Colonic mucosa (tissue), 4 donors: ENCODE data around the gene OBSCN. TPM values are rescaled to one million over a fixed set of nuclear protein-coding genes. Genes with fewer than 3 reads are reported as not detected.

ENCODE experiments used
- DNase-seq: peaks from one replicate; pipeline ENCODE4 v3.0.0-alpha.2; 2020
- H3K27ac ChIP-seq: fragments of 200-600 bp; one replicate; pipeline ENCODE4 v1.8.0; 2021
- H3K27me3 ChIP-seq: fragments of 200-600 bp; one replicate; pipeline ENCODE4 v1.8.0; 2021
- H3K36me3 ChIP-seq: fragments of 200-600 bp; one replicate; pipeline ENCODE4 v1.8.0; 2021
- H3K4me1 ChIP-seq: fragments of 200-600 bp; one replicate; pipeline ENCODE4 v1.8.0; 2021; ENCODE audit warnings: mild to moderate bottlenecking
- H3K4me3 ChIP-seq: fragments of 200-600 bp; one replicate; pipeline ENCODE4 v1.8.0; 2021
- H3K9ac ChIP-seq, 2 donors: one replicate each; pipeline ENCODE4 v1.7.0; 2013; ENCODE audit warnings: control low read depth in 2 of 2, low read depth in 2 of 2, low read length in 2 of 2
- H3K9me3 ChIP-seq: fragments of 200-600 bp; one replicate; pipeline ENCODE4 v1.8.0; 2021
- CTCF ChIP-seq: fragments of 200-600 bp; IDR thresholded peaks from one replicate; pipeline ENCODE4 v1.8.0; 2022; ENCODE audit warnings: antibody characterized with exemption, mild to moderate bottlenecking
- intact Hi-C: fragments of 100-400 bp; cut with DNase I; formaldehyde crosslinking; loops from one replicate; pipeline ENCODE4 v1.14.1; 2022
- total RNA-seq, 2 donors: library from RNA; stranded (reverse); fragmentation: NEBNext Ultra II Directional in 1 of 2; extraction: Animal tissue kit (Norgen Biotek cat#: 25700) in 1 of 2; gene quantifications; one replicate each; pipeline ENCODE4 v1.2.1, GENCODE V29; 2021
- donor health status: healthy.
- donor health status: DM: no; HTN: no; CAD: no.
- donor health status: DM: no; HTN: no; CAD: no.

The OBSCN gene
- total RNA-seq, 2 donors from 2014 or later, result 3.6 to 7.9 TPM

- no peak for TF ChIP-seq CTCF
- H3K4me3 ChIP-seq, result no peak overlapping the region
Observed at GRCh38 chr1:228413241-228414010, 205.6 kb downstream of the OBSCN start.

GRCh38 chr1:228414511-228415211 lies 206.8 kb downstream of the OBSCN start:
- Histone ChIP-seq H3K4me3 (no peak overlapping the region), H3K9me3 (no peaks in the 10 kb centered on the region), H3K27me3 (peaks cover 7% of the 10 kb centered on the region), H3K9ac (no peak overlapping the region), H3K27ac (no peak overlapping the region), H3K36me3 (no peaks in the 10 kb centered on the region), H3K4me1 (peaks cover 5% of the 10 kb centered on the region)
- no peak for DNase-seq
- TF ChIP-seq CTCF, result no peak
- intact Hi-C loops, result no loop called here

More at GRCh38 chr1:228413241-228414010, 205.6 kb downstream of the OBSCN start:
- Histone ChIP-seq H3K4me1 (peaks cover 5% of the 10 kb centered on the region), H3K27me3 (peaks cover 7% of the 10 kb centered on the region), H3K36me3 (no peaks in the 10 kb centered on the region), H3K9me3 (no peaks in the 10 kb centered on the region), H3K9ac (no peak overlapping the region), H3K27ac (no peak overlapping the region)
- DNase-seq, result no peak
- intact Hi-C loops, result no loop called here

GRCh38 chr1:228415221-228415620 lies 207.4 kb downstream of the OBSCN start:
- no peak for DNase-seq
- no peak overlapping the region for H3K9ac ChIP-seq
- no peaks in the 10 kb centered on the region for H3K36me3 ChIP-seq
- no peak for TF ChIP-seq CTCF
- no peaks in the 10 kb centered on the region for H3K9me3 ChIP-seq
- H3K4me1 ChIP-seq, result peaks cover 5% of the 10 kb centered on the region
- H3K27me3 ChIP-seq, result peaks cover 7% of the 10 kb centered on the region
- no peak overlapping the region for H3K4me3 ChIP-seq
- no peak overlapping the region for H3K27ac ChIP-seq
- intact Hi-C loops, result no loop called here

GRCh38 chr1:228415853-228416216 lies 208.0 kb downstream of the OBSCN start:
- Histone ChIP-seq H3K4me1 (peaks cover 5% of the 10 kb centered on the region), H3K27ac (no peak overlapping the region), H3K9me3 (no peaks in the 10 kb centered on the region), H3K4me3 (peak overlapping the region; percentile 31), H3K27me3 (peaks cover 7% of the 10 kb centered on the region), H3K9ac (peak overlapping the region in 1 of 2 donors; percentile 8), H3K36me3 (no peaks in the 10 kb centered on the region)
- TF ChIP-seq CTCF, result no peak
- intact Hi-C loops, result no loop called here
- no peak for DNase-seq

- peak; percentile 20 for TF ChIP-seq CTCF
- Histone ChIP-seq H3K27me3 (peaks cover 7% of the 10 kb centered on the region), H3K4me3 (peak within 1 kb of the TSS; percentile 31), H3K9ac (peak within 1 kb of the TSS in 1 of 2 donors; percentile 8), H3K27ac (no peak within 1 kb of the TSS), H3K36me3 (no peaks in the 10 kb centered on the region), H3K9me3 (no peaks in the 10 kb centered on the region), H3K4me1 (peaks cover 5% of the 10 kb centered on the region)
- no peak for DNase-seq
- intact Hi-C loops, result no loop called here
Observed at GRCh38 chr1:228416217-228416933, 208.5 kb downstream of the OBSCN start, which contains the start of gene TRIM17. TRIM17 (minus strand) TSS chr1:228416861; CDS start chr1:228415072, 1,789 bp downstream.
